HG03354 (cell line): ENCODE measurements around the gene PCSK6.
"Not testable (repeated sequence)": the region's sequence is repeated elsewhere in the genome, so short reads cannot be mapped to it uniquely, and the experiment has no call there.

Experiments used
- ATAC-seq: cut with Tn5 transposase; IDR thresholded peaks from one replicate; pipeline ENCODE4 v1.9.1; 2021; ENCODE audit warnings: mild to moderate bottlenecking; ENCODE audit not compliant: unreplicated experiment, poor library complexity, severe bottlenecking

The PCSK6 gene

GRCh38 chr15:101372149-101372577 lies 117.3 kb downstream of the PCSK6 start:
- ATAC-seq = no peak

GRCh38 chr15:101371519-101371918 lies 118.0 kb downstream of the PCSK6 start:
- ATAC-seq = no peak

GRCh38 chr15:101371081-101371480 lies 118.4 kb downstream of the PCSK6 start:
- ATAC-seq = no peak

GRCh38 chr15:101370330-101371024 lies 119.0 kb downstream of the PCSK6 start:
- no peak for ATAC-seq

- no peak for ATAC-seq
Observed at GRCh38 chr15:101369676-101370075, 119.8 kb downstream of the PCSK6 start.

GRCh38 chr15:101368861-101369642 lies 120.5 kb downstream of the PCSK6 start:
- no peak for ATAC-seq

- no peak for ATAC-seq
Observed at GRCh38 chr15:101368086-101368780, 121.3 kb downstream of the PCSK6 start.

- ATAC-seq = no peak
Observed at GRCh38 chr15:101366853-101367252, 122.7 kb downstream of the PCSK6 start.

- ATAC-seq = no peak
Observed at GRCh38 chr15:101362986-101363566, 126.4 kb downstream of the PCSK6 start.

GRCh38 chr15:101362359-101362758 lies 127.1 kb downstream of the PCSK6 start:
- no peak for ATAC-seq

GRCh38 chr15:101361418-101361817 lies 128.1 kb downstream of the PCSK6 start:
- no peak for ATAC-seq

- ATAC-seq = no peak
Observed at GRCh38 chr15:101359365-101359947, 130.1 kb downstream of the PCSK6 start.

GRCh38 chr15:101358895-101359294 lies 130.6 kb downstream of the PCSK6 start:
- no peak for ATAC-seq

- ATAC-seq = no peak
Observed at GRCh38 chr15:101357885-101358284, 131.6 kb downstream of the PCSK6 start.

- ATAC-seq = no peak
Observed at GRCh38 chr15:101357333-101357732, 132.2 kb downstream of the PCSK6 start.

GRCh38 chr15:101356512-101357172 lies 132.9 kb downstream of the PCSK6 start:
- not testable (repeated sequence) for ATAC-seq

GRCh38 chr15:101355678-101356464 lies 133.6 kb downstream of the PCSK6 start:
- ATAC-seq = no peak

GRCh38 chr15:101354891-101355623 lies 134.4 kb downstream of the PCSK6 start:
- ATAC-seq = no peak
